Neural crest cell (in vitro differentiated cells): ENCODE data around the gene ZEB2. TPM values are rescaled to one million over a fixed set of nuclear protein-coding genes. Genes with fewer than 3 reads are reported as not detected.

Experiments
- DNase-seq: peaks from one replicate; pipeline ENCODE4 v3.0.0; 2021; ENCODE audit warnings: low read depth, mixed read lengths, low spot score
- H3K27ac Mint-ChIP-seq: one replicate; pipeline ENCODE4 v1.8.0; 2021; ENCODE audit warnings: mild to moderate bottlenecking, mixed read lengths; ENCODE audit not compliant: unreplicated experiment
- H3K27me3 Mint-ChIP-seq: 2 replicates; pipeline ENCODE4 v1.8.0; 2021; ENCODE audit warnings: low read depth, mild to moderate bottlenecking, mixed read lengths
- H3K36me3 Mint-ChIP-seq: 2 replicates; pipeline ENCODE4 v1.8.0; 2021; ENCODE audit warnings: low read depth, mild to moderate bottlenecking, mixed read lengths
- H3K4me1 Mint-ChIP-seq: 2 replicates; pipeline ENCODE4 v1.8.0; 2021; ENCODE audit warnings: mixed read lengths
- H3K4me3 Mint-ChIP-seq: one replicate; pipeline ENCODE4 v1.8.0; 2021; ENCODE audit warnings: mild to moderate bottlenecking, mixed read lengths
- H3K9me3 Mint-ChIP-seq: 2 replicates; pipeline ENCODE4 v1.8.0; 2021; ENCODE audit warnings: mixed read lengths
- total RNA-seq: library from RNA; stranded (reverse); gene quantifications from 2 replicates; pipeline ENCODE4 v1.2.1, GENCODE V29; 2021
- TF ChIP-seq, protein P1 (sequence below): fragments of 200-600 bp; sonication (generic); conservative IDR thresholded peaks from 2 replicates; pipeline ENCODE4 v1.5.0; 2021; ENCODE audit warnings: antibody characterized with exemption, mild to moderate bottlenecking

ZEB2 gene
- total RNA-seq, 1 donor from 2014 or later = 192 TPM

- no peaks in the 10 kb centered on the region for H3K27me3 Mint-ChIP-seq
- no peak for DNase-seq
- no peaks in the 10 kb centered on the region for H3K9me3 Mint-ChIP-seq
- H3K36me3 Mint-ChIP-seq = peaks cover 10% of the 10 kb centered on the region
- peaks cover 94% of the 10 kb centered on the region for H3K4me1 Mint-ChIP-seq
- peak overlapping the region; percentile 54 for H3K4me3 Mint-ChIP-seq
- H3K27ac Mint-ChIP-seq = peak overlapping the region; percentile 89
- TF ChIP-seq, protein P1, sequence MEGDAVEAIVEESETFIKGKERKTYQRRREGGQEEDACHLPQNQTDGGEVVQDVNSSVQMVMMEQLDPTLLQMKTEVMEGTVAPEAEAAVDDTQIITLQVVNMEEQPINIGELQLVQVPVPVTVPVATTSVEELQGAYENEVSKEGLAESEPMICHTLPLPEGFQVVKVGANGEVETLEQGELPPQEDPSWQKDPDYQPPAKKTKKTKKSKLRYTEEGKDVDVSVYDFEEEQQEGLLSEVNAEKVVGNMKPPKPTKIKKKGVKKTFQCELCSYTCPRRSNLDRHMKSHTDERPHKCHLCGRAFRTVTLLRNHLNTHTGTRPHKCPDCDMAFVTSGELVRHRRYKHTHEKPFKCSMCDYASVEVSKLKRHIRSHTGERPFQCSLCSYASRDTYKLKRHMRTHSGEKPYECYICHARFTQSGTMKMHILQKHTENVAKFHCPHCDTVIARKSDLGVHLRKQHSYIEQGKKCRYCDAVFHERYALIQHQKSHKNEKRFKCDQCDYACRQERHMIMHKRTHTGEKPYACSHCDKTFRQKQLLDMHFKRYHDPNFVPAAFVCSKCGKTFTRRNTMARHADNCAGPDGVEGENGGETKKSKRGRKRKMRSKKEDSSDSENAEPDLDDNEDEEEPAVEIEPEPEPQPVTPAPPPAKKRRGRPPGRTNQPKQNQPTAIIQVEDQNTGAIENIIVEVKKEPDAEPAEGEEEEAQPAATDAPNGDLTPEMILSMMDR = no peak
These were observed 57.7 kb downstream of the ZEB2 start for GRCh38 chr2:144462266-144462665.

DNA sequence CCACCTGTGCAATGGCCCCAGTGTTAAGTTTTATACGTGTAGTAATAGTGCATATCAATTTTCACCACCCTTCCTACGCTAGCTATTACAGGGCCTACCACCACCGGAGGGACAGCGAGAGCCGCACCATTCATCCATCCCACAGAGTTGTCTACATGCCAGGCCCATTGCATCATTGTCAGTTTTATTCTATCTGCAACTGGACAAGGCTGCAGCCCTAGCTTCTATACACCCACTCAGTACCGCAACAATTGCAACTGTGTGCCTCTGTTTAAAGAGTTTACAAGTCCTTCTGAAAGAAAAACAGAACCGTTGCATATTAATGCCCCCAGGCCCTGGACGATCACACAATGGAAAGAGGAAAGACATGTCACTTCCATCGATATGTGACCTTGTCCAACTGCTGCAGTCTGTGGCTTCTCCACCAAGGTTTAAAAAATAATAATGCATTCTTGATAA is 58.6 kb downstream of the ZEB2 start:
- TF ChIP-seq, protein P1 = no peak
- no peaks in the 10 kb centered on the region for H3K9me3 Mint-ChIP-seq
- peak overlapping the region; percentile 90 for H3K27ac Mint-ChIP-seq
- H3K27me3 Mint-ChIP-seq = no peaks in the 10 kb centered on the region
- DNase-seq = peak; percentile 36
- H3K36me3 Mint-ChIP-seq = peaks cover 10% of the 10 kb centered on the region
- peaks cover 94% of the 10 kb centered on the region for H3K4me1 Mint-ChIP-seq
- H3K4me3 Mint-ChIP-seq = peak overlapping the region; percentile 85

DNA sequence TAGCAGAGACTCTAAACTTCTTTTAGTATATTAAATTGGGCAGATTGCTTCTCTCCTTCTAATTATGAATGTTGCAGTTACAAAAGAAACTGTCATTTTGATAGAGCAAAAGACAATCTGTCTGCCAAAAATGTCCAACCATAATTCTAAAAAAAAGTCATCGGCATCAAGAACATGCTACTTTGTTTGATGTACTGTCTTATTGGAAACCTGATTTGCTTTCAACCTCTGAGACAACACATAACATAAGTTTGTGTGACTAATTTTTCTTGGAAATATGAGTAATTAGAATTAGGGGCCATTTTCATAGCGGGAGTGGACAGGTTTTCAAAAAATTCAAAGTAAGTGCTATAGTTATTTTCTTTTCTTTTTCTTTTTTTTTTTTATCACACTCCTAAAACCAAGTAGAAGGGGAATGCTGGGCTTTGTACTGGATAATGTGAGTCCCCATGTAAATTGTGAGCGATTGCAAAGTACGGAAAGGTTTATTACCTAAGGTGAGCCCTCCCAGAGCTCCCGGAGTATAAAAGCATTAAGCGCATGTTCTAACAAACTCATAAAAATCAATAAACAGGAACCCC is 59.1 kb downstream of the ZEB2 start:
- peak overlapping the region; percentile 90 for H3K27ac Mint-ChIP-seq
- no peaks in the 10 kb centered on the region for H3K27me3 Mint-ChIP-seq

GRCh38 chr2:144459937-144460336 is 60.0 kb downstream of the ZEB2 start:
- TF ChIP-seq, protein P1 = no peak
- Mint-ChIP-seq H3K27me3 (no peaks in the 10 kb centered on the region), H3K36me3 (peaks cover 6% of the 10 kb centered on the region), H3K9me3 (no peaks in the 10 kb centered on the region), H3K4me3 (peak overlapping the region; percentile 68), H3K4me1 (peaks cover 94% of the 10 kb centered on the region), H3K27ac (peak overlapping the region; percentile 94)
- DNase-seq = no peak

More for the DNA sequence above, 59.1 kb downstream of the ZEB2 start:
- Mint-ChIP-seq H3K4me3 (peak overlapping the region; percentile 85), H3K36me3 (peaks cover 10% of the 10 kb centered on the region), H3K4me1 (peaks cover 94% of the 10 kb centered on the region), H3K9me3 (no peaks in the 10 kb centered on the region)
- no peak for DNase-seq
- TF ChIP-seq, protein P1 = no peak

DNA sequence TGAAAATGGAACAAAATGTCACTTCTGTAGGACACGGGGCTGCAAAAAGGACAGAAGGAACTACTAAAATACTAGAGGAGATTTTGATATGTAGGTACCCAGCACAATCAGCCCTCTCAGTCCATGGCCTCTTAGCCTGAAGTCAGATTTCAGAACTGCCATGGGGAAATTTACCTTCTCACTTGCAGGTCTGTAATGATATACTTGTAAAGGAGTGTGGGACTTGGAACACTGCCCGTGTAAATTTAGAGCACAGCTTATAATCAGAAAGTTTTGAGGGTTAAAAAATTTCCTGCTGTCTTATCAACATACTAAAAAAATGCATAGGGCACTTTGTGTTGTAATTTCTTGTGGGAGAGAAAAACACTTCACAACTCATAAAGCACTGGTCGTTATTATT is 60.6 kb downstream of the ZEB2 start:
- peaks cover 6% of the 10 kb centered on the region for H3K36me3 Mint-ChIP-seq
- TF ChIP-seq, protein P1 = no peak
- no peaks in the 10 kb centered on the region for H3K9me3 Mint-ChIP-seq
- DNase-seq = no peak
- H3K27ac Mint-ChIP-seq = no peak overlapping the region
- H3K4me3 Mint-ChIP-seq = peak overlapping the region; percentile 54
- H3K27me3 Mint-ChIP-seq = no peaks in the 10 kb centered on the region
- peaks cover 95% of the 10 kb centered on the region for H3K4me1 Mint-ChIP-seq
